Upper lobe of right lung (tissue), 1 donor: ENCODE results near the gene CD276. TPM values are rescaled to one million over a fixed set of nuclear protein-coding genes. Genes with fewer than 3 reads are reported as not detected.
A peak's percentile ranks its signal among the peaks of the same experiment; 100 is the strongest.

ENCODE experiments used
- ATAC-seq: fragments of 200-7000 bp; cut with Tn5 transposase; one replicate; pipeline ENCODE4 v1.9.1; 2020; ENCODE audit warnings: mild to moderate bottlenecking, moderate library complexity
- DNase-seq: peaks from one replicate; pipeline ENCODE4 v3.0.0-alpha.2; 2020
- H3K27ac ChIP-seq: fragments of 200-600 bp; one replicate; pipeline ENCODE4 v1.8.0; 2022
- H3K27me3 ChIP-seq: fragments of 200-600 bp; one replicate; pipeline ENCODE4 v1.8.0; 2022; ENCODE audit warnings: mild to moderate bottlenecking
- H3K36me3 ChIP-seq: fragments of 200-600 bp; one replicate; pipeline ENCODE4 v1.8.0; 2022
- H3K4me1 ChIP-seq: fragments of 200-600 bp; one replicate; pipeline ENCODE4 v1.8.0; 2022
- H3K4me3 ChIP-seq: fragments of 200-600 bp; one replicate; pipeline ENCODE4 v1.8.0; 2022; ENCODE audit warnings: mild to moderate bottlenecking
- H3K9me3 ChIP-seq: fragments of 200-600 bp; one replicate; pipeline ENCODE4 v1.8.0; 2022
- intact Hi-C: fragments of 100-400 bp; cut with DNase I; formaldehyde crosslinking; loops from one replicate; pipeline ENCODE4 v1.11.0; 2022
- total RNA-seq: library from RNA; stranded (reverse); fragmentation: NEBNext Ultra II Directional; extraction: Animal tissue kit (Norgen Biotek cat#: 25700); gene quantifications from one replicate; pipeline ENCODE4 v1.2.1, GENCODE V29; 2021
- TF ChIP-seq, protein P1 (sequence below): fragments of 200-600 bp; IDR thresholded peaks from one replicate; pipeline ENCODE4 v1.8.0; 2022; ENCODE audit warnings: antibody characterized with exemption
- donor health status: DM: no; HTN: yes; CAD: no; lungs with severe emphysema.

CD276 gene
- total RNA-seq, 1 donor from 2014 or later, result 60.8 TPM

DNA sequence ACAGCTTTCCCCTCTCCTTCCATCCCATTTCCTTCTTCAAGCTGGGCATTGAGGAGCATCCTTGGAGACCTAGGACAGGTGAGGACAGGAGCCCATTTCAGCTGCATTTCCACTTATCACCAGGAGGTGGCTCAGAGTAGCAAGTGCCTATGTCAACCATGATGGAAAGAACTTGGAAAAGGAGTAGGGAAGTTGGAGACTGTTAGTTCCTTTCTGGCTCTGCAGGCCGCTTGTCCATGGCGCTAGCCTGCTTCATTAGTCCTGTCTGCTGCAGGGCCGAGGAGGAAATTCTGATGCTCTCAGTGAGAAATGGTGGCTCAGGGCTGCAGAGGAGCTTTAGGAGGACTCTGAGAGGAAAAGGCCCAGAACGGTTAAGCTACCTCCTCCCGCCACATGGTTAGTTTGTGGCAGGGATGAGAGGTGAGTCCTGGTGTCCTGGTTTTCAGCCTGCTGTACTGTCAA, 7.0 kb upstream of the CD276 start:
- intact Hi-C loops, result no loop called here
- Histone ChIP-seq H3K36me3 (no peaks in the 10 kb centered on the region), H3K27me3 (peaks cover 4% of the 10 kb centered on the region), H3K4me3 (no peak overlapping the region), H3K27ac (no peak overlapping the region), H3K4me1 (peaks cover 3% of the 10 kb centered on the region), H3K9me3 (no peaks in the 10 kb centered on the region)
- DNase-seq (no peak), ATAC-seq (peak; percentile 93)
- TF ChIP-seq, protein P1, sequence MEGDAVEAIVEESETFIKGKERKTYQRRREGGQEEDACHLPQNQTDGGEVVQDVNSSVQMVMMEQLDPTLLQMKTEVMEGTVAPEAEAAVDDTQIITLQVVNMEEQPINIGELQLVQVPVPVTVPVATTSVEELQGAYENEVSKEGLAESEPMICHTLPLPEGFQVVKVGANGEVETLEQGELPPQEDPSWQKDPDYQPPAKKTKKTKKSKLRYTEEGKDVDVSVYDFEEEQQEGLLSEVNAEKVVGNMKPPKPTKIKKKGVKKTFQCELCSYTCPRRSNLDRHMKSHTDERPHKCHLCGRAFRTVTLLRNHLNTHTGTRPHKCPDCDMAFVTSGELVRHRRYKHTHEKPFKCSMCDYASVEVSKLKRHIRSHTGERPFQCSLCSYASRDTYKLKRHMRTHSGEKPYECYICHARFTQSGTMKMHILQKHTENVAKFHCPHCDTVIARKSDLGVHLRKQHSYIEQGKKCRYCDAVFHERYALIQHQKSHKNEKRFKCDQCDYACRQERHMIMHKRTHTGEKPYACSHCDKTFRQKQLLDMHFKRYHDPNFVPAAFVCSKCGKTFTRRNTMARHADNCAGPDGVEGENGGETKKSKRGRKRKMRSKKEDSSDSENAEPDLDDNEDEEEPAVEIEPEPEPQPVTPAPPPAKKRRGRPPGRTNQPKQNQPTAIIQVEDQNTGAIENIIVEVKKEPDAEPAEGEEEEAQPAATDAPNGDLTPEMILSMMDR, result peak; percentile 91

DNA sequence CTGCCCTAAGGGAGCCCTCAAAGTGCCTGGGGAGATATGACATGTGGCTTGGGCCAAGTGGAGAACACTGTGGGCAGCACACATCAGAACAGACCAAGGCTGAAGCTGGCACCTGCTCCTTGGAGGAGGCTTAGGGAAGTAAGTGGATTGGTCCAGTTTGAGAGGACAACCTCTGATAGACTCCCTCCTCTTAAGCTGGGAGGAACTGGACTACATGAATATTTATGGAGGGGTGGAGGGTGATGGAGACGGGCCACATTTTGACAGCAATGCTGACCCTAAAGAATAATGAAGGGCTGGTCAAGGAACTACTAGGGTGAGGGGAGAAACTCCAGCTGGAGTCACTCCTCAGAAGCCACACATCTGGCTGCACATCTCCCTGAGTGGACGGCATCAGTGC, 6.5 kb upstream of the CD276 start:
- peaks cover 3% of the 10 kb centered on the region for H3K4me1 ChIP-seq
- H3K4me3 ChIP-seq, result no peak overlapping the region
- ATAC-seq (no peak), DNase-seq (no peak)
- intact Hi-C loops, result no loop called here
- H3K27ac ChIP-seq, result no peak overlapping the region
- no peaks in the 10 kb centered on the region for H3K9me3 ChIP-seq
- no peaks in the 10 kb centered on the region for H3K27me3 ChIP-seq
- H3K36me3 ChIP-seq, result no peaks in the 10 kb centered on the region
- TF ChIP-seq, protein P1, result no peak

DNA sequence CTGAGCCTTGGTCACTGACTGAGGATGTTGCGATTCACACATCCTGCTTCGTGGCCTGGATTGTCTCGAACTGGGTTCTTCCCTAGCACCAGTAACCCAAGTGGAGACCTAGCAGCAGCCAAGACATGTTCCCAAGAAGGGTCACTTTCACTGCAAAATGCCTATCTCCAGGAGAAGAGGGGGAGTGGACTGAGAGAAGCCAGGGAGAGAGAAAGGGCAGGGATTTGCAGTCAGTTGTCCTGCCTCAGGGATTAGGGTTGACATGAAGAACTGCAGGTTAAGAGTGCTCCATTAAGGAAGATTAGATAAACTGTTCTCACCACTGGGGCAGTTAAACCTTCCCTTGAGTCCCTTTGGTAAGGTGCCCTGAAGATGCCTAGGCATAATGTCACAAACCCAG, 5.7 kb upstream of the CD276 start:
- no peak for ATAC-seq
- intact Hi-C loops, result no loop called here
- H3K4me1 ChIP-seq, result peaks cover 4% of the 10 kb centered on the region

DNA sequence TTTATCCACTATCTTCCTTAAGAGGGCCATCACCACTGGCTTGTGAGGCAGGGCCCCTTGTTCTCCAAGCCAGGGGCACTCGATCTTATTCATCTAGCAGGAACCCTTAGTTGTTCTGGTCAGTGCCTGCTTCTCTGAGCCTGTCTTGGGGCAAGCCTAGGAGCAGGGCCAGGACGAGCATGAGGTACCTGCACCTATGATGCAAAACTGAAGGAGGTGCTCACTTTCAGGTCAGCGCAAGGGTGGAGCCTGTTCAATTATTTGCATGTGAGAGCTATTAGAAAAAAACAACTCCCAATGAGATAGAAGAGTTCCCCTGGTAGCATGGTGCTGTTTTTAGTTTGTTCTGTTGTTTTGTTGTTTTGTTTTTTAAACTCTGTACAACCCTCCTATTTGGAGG, 5.0 kb upstream of the CD276 start:
- DNase-seq (no peak), ATAC-seq (no peak)
- Histone ChIP-seq H3K4me3 (no peak overlapping the region), H3K9me3 (no peaks in the 10 kb centered on the region), H3K27me3 (no peaks in the 10 kb centered on the region), H3K27ac (no peak overlapping the region), H3K4me1 (peaks cover 8% of the 10 kb centered on the region), H3K36me3 (no peaks in the 10 kb centered on the region)
- TF ChIP-seq, protein P1, result no peak
- intact Hi-C loops, result no loop called here

More for the DNA sequence above, 5.7 kb upstream of the CD276 start:
- TF ChIP-seq, protein P1, result no peak
- Histone ChIP-seq H3K27me3 (no peaks in the 10 kb centered on the region), H3K9me3 (no peaks in the 10 kb centered on the region), H3K36me3 (no peaks in the 10 kb centered on the region), H3K4me3 (no peak overlapping the region), H3K27ac (no peak overlapping the region)
- DNase-seq, result no peak

DNA sequence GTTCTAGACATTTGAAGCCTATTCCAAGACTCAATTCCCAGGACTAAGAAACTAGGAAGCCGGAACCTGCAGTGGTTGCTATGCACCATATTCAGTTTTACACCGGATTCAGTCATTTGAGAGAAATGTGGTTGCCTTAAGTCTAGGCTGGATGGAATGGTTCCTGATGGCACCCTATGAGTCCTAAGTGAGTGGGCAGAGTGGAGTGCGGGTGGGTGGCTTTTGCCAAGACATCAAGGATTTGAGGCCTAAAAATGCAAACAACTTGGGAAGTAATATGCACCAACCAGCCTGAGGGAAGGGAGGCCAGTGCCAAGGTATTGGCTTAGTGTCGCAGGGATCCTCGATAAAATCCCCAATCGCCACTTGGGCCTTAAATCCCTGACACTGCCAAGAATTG, 4.2 kb upstream of the CD276 start:
- TF ChIP-seq, protein P1, result no peak
- Histone ChIP-seq H3K9me3 (no peaks in the 10 kb centered on the region), H3K36me3 (no peaks in the 10 kb centered on the region), H3K4me3 (no peak overlapping the region), H3K27ac (no peak overlapping the region), H3K4me1 (peaks cover 8% of the 10 kb centered on the region), H3K27me3 (no peaks in the 10 kb centered on the region)
- intact Hi-C loops, result no loop called here
- ATAC-seq (no peak), DNase-seq (no peak)

DNA sequence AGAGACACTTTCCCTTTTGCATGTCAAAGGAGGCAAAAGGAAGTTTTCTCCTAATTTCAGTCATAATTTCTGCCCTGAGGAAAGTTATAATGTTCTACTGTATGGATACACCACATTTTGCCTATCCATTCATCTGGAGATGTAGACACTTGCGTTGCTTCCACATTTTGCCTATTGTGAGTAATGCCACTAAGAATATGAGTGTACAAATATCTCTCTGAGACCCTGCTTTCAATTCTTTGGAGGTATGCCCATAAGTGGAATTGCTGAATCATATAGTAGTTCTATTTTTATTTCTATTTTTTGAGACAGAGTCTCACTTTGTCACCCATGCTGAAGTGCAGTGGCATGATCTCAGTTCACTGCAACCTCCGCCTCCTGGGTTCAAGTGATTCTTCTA, 3.6 kb upstream of the CD276 start:
- Histone ChIP-seq H3K36me3 (no peaks in the 10 kb centered on the region), H3K4me1 (peaks cover 13% of the 10 kb centered on the region), H3K27me3 (no peaks in the 10 kb centered on the region), H3K9me3 (no peaks in the 10 kb centered on the region), H3K27ac (no peak overlapping the region), H3K4me3 (no peak overlapping the region)
- no peak for DNase-seq
- no peak for ATAC-seq
- intact Hi-C loops, result no loop called here
- TF ChIP-seq, protein P1, result no peak
